Fibroblast of skin of abdomen (primary cell): ENCODE results near the gene GPR4.

Experiments
- DNase-seq: peaks from one replicate; pipeline ENCODE4 v3.0.0-alpha.2; 2013

Gene GPR4

DNA sequence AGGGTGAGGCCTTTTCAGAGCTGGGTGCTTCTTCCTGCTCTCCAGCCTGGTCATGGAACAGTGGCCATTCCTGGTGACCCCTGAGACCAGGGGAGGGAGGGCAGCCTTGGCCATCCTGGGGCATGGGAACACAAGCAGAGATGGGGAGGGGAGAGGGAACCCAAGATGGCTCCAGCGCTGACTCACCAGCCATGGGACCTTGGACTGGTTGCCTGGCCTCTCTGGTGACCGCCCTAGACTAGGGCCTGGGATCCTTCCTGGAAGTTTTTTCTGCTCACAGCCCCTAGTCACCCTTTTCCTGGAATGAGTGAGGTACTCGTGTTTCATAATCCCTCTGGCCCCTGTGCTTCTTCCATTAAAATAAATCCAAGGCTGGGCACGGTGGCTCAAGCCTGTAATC, 14.1 kb downstream of the GPR4 start:
- DNase-seq = no peak

DNA sequence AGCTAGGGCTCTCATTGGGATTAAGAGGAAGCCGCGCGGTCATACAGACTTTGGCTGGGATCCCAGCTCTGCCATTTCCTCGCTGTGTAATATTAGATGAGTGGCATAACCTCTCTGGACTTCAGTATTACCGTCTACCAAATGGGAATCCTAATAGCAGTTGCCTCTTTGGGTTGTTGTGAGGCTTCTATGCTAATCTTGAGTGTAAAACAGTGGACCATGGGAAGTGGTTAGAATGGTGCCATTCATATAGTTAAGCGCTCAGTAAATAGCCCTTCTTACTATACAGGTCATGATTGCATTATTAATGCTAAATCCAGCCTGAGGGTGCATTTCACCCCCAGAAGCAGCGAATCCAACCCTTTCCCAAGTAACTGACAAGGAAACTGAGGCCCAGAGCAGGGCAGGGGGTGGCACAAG, 16.8 kb downstream of the GPR4 start:
- DNase-seq = no peak

DNA sequence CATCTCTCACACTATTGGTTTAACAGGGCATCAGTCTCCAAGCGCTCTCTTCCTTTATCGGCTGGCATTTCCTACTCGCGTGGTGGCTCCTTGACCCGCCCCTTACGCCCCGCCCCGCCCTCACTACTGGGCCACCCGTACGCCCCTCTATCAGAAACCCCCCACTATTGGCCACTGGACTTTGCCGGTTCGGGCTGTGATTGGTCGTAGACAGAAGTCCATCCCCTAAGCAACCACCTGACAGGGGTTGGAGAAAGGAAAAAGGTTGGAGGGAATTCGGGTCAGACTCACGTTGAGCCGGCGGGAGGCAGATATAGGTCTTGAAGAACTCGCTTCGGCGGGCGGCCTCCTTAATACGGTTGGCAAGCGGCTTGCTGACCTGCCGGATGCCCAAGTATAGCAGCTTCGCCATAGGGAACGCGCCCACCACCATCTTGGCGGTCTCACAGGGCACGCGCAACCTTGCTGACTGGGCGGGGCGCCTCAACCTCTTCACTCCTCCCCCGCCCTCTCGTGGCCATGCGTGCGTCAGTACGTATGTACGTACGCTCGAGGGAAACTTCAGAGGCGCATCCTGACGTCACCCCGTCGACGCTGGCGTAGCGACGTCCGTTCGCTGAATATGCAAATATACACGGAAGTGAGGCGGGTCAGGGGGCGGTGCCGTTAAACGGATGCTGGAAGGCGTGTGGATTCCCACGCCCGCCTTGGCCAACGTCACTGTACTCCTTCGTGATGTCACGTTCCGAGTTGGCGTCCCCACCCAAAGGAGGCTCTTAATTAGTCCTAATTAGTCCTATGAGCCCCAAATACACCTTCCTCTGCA, 17.5 kb downstream of the GPR4 start, which contains the start of gene OPA3:
TSS of gene OPA3 (minus strand) at position 471 of the 826 bp plus-strand sequence. CDS start at position 433, 38 bp downstream.
- DNase-seq = peak; percentile 100

DNA sequence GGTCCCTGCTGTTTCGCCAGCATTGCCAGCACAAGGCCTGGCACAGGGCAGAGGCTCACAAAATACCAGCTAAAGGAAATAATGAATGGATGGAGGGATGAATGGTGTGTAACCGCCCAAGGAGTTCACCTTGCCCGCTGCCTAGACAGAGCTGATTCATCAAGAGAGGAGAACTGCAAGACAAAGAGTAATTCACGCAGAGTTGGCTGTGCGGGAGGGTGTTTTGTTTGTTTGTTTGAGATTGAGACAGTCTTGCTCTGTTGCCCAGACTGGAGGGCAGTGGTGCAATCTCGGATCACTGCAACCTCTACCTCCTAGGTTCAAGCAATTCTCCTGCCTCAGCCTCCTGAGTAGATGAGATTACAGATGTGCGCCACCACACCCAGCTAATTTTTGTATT, 20.4 kb downstream of the GPR4 start:
- DNase-seq = no peak

DNA sequence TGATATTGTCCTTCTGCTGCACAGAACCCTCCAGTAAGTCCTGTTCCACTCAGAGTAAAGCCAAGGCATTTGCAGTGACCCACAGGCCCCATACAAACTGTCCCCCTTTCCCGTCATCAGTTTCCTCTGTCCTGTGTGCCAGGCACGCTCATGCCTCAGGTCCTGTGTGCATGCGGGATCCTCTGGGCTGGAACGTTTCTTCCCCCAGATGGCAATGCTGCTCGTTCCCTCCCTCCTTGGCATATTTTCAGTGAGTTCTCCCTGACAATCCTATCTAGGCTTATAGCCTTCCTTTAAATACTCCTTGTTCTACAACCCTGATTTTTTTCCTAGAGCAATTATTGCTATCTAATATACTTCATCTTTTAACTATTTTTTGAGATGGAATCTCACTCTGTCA, 23.2 kb downstream of the GPR4 start:
- DNase-seq = no peak

DNA sequence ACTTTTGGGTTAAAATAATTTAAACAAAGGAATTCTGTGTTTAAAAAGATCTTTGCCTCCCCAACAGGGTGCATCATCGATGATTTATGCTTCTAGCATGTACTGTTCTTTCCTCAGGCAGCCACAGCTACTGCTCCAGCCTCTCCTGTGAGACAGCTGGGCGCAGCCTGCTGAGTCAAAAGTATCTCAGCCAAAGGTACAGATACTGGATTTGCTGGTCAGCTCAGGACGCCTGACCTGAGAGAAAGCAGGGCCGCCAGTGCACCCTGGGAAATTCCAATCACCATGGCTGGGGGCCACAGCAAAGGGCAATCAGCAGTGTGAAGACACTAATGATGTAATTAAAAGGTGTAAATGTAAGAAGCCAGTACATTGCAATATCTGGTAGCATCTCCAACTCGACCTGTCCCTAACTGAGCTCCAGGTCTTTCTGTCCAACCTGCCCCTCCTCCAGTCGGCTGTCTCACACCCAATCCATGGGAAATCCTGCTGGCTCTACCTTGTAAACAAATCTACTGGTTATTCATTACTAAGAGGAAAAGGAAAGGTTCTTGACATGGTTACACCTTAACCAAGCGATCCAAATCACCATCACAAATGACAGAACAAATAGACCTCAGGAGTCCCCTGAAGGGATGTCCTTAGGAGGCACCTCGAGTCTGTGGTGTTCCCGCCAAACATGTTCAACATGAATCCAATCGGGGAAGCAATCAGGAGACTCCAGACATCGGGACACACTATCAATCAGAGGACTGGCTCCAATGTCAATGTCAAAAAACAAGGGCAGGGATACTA, 24.7 kb downstream of the GPR4 start:
- DNase-seq = peak; percentile 87

DNA sequence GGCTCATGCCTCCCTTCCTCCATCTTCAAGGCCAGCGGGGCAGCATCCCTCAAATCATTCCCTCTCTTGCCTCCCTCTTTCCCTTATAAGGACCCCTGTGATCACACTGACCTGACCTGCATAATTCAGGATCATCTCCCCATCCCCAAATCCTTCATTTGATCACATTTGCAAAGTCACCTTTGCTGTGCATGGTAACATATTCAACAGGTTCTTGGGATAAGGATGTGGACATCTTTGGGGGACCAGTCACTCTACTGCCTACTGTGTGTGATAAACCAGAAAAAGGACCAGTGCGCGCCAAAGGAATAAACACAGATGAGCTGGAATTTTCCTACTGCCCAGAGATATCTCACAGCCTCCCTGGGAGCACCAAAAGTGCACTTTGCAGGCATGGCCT, 25.3 kb downstream of the GPR4 start:
- DNase-seq = no peak

DNA sequence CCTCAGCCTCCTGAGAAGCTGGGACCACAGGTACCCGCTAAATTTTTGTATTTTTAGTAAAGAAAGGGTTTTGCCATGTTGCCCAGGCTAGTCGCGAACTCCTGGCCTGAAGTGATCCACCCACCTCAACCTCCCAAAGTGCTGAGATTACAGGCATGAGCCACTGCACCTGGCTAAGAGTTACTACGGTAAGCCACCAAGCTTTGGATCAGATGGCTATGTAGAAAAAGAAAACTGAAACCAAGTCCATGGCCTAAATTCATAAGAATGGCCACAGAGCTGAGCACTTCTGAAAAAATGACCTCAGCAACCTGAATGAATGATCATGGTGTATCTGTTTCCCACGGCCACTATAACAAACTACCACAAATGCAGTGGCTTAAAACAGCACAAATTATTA, 26.8 kb downstream of the GPR4 start:
- no peak for DNase-seq

DNA sequence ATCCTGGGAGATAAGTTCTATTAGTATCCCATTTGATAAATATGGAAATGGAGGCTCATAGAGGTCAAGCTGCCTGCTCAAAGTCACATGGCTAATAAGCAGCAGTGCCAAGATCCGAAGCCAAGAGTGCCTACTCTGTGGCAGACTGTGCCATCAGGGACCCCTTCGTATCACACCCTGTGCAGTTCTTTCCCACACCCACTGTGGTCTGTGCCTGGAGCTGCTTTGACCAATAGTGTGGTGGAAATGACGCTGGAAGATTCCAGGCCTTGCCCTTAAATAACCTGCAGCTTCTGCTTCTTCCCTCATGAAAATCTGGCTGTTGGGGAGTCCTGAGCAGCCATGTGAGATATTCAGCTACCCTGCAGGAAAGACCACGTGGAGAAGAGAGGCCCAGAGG, 27.5 kb downstream of the GPR4 start:
- DNase-seq = no peak

DNA sequence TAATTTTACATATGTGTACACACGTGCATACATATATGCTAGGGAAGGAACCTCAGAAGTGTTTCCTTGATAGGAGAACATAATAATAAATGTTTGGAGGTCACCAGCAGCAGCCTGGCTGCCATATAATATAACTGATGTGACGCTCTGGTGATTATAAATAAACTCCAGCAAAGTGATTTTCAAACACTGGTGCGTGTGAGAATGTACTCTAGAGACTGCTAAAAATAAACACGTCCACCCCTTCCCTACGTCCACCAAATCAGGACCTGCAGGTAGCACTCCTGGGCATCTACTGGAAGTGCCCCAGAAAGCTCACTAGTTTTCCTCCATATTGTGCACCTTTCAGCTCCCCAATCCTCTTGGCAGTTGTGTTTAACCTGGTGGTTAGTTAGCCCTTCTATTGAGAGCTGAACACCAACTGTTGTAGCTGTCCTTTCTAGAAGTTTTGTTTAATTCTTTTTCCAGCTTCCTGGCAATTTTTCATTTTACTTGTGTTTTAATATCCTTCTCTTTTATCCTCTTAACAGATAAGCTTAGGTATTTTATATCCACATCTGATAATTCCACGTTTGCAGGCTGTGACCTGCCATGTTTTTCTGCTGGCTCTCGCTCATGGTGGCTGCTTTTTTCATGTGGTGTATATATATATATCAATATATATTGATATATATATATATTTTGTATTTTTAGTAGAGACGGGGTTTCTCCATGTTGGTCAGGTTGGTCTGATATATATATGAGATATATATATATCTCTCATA, 30.4 kb downstream of the GPR4 start:
- DNase-seq = no peak

DNA sequence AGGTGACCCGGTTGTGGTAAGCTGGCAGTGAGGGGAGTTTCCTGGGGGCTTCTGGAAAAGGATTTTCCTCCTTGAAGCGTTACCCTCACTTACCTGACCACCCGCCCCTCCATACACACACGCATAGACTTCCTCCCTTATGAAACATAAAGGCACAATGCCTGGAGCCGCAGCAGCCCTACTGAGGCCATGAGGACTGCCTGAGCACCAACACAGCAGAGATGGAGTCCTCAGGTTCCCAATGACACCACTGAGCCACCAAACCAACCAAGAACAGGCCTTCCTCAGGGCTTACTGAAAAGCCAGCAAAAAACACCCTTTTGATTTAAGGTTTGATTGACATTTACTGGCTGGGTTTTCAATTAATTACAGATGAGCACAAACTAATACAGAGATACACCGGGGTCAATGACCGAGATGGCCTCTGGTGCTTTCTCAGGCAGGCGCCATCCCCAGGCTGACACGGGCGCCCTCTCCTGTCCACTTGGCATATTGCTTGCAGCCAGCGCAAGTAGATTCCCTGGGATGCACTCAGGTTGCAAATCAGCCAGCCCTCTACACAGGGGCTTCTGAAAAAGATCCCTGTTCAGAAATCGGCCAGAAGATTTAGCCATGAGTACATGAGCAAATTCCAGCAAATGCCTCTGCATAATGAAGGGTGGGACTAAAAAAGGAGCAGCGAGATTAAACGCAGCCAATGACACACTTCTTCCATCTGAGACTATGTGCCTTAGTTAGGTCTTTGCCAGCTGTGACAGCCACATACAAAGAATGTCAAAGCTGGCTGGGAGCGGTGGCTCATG, 32.2 kb downstream of the GPR4 start:
- peak; percentile 29 for DNase-seq

DNA sequence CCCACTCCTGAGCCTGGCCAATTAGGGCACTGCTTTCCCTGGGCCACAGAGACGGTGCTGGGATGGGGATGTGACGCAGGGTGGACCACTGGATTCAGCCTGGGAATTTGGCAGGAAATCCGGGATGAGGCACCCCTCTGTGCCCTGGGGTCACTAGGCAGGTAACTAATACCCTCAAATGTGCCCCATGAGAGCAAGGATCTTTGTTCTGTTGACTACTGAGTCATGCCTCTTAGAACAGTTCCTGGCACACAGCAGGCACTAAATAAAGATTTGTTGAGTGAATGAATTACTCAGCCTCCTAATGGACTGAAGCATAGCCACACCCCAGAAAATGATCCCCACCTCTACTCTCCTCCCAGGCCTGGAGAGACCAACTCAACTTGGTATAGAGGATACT, 33.3 kb downstream of the GPR4 start:
- DNase-seq = peak; percentile 39

DNA sequence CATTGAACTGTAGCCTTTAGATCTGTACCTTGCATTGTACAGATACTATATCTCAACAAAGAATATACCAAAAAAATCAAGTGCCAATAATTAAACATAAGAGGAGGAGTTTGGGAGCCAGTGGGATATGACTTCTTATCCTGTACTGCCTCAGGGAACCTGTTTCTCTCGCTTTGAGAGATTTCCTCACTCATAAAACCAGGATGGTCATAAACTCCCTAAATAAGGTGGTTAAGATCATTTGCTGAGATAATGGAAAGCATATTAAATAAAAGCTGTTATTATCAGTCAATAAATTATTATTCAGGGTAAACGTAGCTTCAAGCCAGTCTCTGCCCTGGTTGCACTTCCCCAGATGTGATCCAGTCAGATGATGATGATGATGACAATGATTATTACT, 34.4 kb downstream of the GPR4 start:
- no peak for DNase-seq

DNA sequence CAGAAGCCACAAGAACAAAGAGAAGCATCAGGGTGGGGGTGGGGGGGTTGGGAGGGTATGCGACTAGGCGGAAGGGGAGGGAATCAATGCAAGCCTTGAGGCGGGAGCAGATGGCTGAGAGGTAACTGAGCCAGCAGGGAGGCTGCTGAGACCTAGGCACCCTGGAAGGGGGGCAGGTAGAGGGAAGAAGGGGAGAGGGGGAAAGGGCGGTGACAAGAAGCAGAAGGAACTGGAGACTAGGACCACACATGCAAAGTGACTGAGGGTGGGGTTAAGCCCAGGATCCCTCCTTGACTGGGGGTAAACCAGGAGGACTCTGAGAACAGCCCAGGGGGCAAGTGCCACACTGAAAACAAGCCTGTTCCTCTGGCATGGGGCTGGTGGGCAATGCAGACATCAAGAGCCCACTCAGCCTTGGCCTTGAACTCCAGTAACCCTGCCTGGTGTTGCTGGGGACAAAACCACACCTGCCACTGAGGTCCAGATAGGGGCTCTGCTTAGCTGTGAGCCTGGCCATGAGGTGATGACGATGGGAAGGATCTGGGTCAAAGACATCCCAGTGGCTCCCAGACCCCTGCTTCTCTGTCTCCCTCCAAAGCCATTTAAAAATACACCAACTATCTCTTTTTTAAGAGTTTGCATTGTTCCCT, 37.8 kb downstream of the GPR4 start:
- DNase-seq = no peak

DNA sequence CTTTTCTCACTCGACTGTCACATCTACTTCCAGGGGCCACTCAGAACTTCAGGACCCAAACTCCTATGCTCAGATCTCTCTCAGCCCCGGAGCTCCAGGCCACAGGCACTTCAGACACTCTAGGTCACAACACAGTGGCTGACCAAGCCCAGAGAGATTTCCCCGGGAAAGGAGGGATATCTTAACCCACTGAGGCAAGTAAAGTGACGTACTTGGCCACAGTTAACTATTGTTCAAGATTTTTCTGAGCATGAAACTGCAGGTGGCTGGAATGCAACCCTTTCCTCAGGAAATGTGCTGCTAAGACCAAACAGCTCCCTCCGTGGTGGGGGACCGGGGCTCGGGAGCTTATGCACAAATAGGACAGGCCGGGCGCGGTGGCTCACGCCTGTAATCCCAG, 41.3 kb downstream of the GPR4 start:
- no peak for DNase-seq

DNA sequence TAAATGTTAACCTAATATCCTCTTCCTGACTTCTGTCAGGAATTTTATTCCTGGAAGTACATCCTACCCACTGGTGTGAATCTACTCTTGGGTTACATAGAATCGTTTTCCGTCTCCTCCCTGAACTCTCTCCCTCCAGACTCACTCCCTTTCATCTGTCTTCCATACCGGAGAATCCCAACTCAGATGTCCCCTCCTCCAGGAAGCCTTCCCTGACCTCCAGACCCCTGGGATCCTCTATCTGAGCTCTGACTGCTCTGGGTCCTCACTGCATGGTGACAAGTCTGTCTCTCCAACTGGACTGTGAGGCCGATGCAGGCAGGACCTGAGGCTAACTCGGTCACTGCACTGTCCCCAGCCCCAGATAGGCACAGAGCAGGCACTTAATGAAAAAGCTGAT, 42.0 kb downstream of the GPR4 start:
- no peak for DNase-seq

DNA sequence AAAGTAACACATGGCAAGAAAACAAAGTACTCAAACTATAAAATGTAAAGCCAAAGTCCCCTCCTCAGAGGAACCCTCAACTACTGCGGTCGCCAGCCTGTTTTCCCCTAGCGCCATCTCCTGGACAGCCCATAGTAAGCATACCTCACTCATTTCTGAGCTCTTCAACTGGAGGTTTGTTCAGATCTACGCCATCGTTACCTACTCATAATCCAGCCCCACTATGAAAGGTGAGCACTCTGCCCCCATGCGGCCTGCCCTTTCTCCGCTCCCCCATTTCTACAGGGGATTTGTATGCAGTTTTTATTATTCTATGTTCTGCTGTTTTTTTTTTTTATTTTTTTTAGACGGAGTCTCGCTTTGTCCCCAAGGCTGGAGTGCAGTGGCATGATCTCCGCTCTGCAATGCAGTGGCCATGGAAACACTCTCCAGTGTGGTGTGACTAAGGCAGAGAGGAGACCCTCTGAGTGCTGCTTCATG, 43.6 kb downstream of the GPR4 start:
- DNase-seq = peak; percentile 16

DNA sequence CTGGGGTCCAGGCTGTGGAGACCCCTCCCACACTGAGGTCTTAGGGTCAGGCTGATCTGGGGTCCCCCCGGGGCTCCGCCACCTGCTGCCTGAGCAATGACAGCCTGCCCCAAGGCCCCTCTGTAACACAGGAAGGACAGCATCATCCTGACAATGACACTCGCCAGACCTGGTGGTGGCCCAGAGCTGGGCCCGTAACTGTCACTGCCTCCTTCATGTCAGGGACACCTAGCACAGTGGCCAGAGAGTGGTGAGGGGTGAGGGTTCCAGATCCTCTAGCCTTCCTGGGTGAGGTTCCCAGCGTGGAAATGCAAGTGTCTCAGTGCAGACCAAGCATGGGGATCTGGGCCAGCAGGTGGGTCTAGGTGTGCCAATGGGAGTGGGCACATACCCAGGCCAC, 45.2 kb downstream of the GPR4 start:
- no peak for DNase-seq

DNA sequence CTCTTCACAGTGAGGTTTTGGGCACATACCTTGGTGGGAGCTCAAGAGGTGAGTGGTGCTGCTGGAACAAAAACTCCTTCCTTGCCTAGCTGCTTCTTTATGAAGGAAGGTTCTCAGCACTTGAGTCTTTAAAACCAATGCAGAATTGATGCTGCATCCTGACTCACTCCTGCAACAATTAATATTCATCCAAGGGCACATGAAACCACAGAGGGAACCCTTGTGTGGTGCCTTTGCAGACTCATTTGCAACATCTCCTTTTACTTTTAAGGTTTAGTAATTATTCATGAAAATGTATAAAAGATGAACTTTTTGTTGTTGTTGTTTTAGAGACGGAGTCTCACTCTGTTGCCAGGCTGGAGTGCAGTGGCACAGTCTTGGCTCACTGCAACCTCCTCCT, 47.5 kb downstream of the GPR4 start:
- no peak for DNase-seq

DNA sequence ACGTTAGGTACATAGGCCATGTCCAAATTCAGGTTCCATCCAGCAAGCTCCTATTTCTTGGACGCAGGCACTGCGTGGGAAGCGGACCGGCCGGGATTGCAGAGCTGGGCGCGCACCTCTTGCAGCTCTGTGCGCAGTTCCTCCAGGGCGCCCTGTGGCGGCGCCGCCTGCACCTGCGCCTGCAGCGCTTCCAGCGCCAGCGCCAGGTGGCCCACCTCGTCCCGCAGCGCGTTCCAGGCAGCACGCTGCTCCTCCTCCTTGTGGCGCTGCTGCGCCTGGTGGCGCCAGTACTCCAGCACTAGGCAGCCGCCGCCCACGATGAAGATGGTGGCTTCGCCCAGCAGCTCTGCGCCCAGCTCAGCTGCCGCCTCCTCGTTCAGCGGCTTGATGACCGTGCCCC, 48.5 kb downstream of the GPR4 start:
- no peak for DNase-seq

DNA sequence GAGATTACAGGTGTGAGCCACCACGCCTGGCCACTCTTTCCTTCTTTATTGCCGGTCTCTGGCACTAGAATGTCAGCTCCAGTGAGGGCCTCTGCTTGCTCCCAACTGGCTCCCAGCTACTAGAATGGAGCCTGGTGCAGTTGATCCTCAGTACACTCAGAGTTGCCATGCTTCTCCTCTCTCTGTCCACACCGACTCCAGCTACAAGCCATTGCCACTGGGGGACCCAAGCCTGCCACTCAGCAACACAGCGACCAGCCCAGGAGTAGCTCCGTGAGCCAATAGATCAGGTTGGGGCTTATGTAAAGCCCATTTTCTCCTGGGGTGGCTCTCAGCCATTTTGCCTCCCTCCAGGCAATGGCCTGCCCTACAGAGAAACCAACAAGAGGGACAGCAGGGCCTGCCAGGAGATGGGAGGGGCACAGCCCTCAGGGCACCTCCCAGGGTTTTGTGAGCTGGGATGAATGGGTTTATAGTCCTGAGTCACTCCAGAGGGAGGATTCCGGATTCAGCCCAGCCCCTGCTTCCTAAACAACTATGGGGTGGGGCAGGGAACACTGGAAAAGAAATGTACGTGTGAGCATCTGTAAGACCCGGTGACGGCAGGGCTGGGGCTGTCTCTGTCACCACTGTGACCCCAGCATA, 53.9 kb downstream of the GPR4 start:
- DNase-seq = peak; percentile 16
